Hepatocyte (in vitro differentiated cells): ENCODE data around the gene HDAC6. TPM values are rescaled to one million over a fixed set of nuclear protein-coding genes. Genes with fewer than 3 reads are reported as not detected.
"Not testable (repeated sequence)": the region's sequence is repeated elsewhere in the genome, so short reads cannot be mapped to it uniquely, and the experiment has no call there.

Experiments used
- DNase-seq: peaks from one replicate; pipeline ENCODE4 v3.0.0-alpha.2; 2016; ENCODE audit warnings: low spot score
- H2AFZ ChIP-seq: fragments of 200-600 bp; sonication (generic); 2 replicates; pipeline ENCODE4 v1.6.0; 2016; ENCODE audit warnings: antibody characterized with exemption, mild to moderate bottlenecking
- H3K27ac ChIP-seq: fragments of 200-600 bp; sonication (generic); 2 replicates; pipeline ENCODE4 v1.5.1; 2016; ENCODE audit warnings: mild to moderate bottlenecking
- H3K27me3 ChIP-seq: fragments of 200-600 bp; sonication (generic); 2 replicates; pipeline ENCODE4 v1.6.1; 2016
- H3K36me3 ChIP-seq: fragments of 200-600 bp; sonication (generic); replicated peaks from 2 replicates; pipeline ENCODE4 v1.5.1; 2016; ENCODE audit warnings: low read depth; ENCODE audit not compliant: insufficient read depth
- H3K4me1 ChIP-seq: fragments of 200-600 bp; sonication (generic); 2 replicates; pipeline ENCODE4 v1.5.1; 2016; ENCODE audit warnings: mild to moderate bottlenecking, moderate library complexity; ENCODE audit not compliant: insufficient read depth
- H3K4me2 ChIP-seq: fragments of 200-600 bp; sonication (generic); 2 replicates; pipeline ENCODE4 v1.6.0; 2016
- H3K4me3 ChIP-seq: fragments of 200-600 bp; sonication (generic); 2 replicates; pipeline ENCODE4 v1.5.1; 2016; ENCODE audit warnings: mild to moderate bottlenecking
- H3K79me2 ChIP-seq: fragments of 200-600 bp; sonication (generic); 2 replicates; pipeline ENCODE4 v1.6.0; 2017; ENCODE audit warnings: mild to moderate bottlenecking
- H3K9me2 ChIP-seq: fragments of 200-600 bp; sonication (generic); replicated peaks from 2 replicates; pipeline ENCODE4 v1.6.0; 2017; ENCODE audit warnings: mild to moderate bottlenecking; ENCODE audit not compliant: insufficient read depth
- H3K9me3 ChIP-seq: fragments of 200-600 bp; sonication (generic); 2 replicates; pipeline ENCODE4 v1.5.1; 2016; ENCODE audit warnings: low read depth, mild to moderate bottlenecking
- H4K20me1 ChIP-seq: fragments of 200-600 bp; sonication (generic); 2 replicates; pipeline ENCODE4 v1.6.0; 2016; ENCODE audit warnings: mild to moderate bottlenecking; ENCODE audit not compliant: insufficient read depth, poor library complexity, severe bottlenecking
- CTCF ChIP-seq: fragments of 200-600 bp; sonication (generic); IDR thresholded peaks from 2 replicates; pipeline ENCODE4 v1.5.1; 2016; ENCODE audit warnings: antibody characterized with exemption, mild to moderate bottlenecking; ENCODE audit not compliant: poor library complexity
- EZH2 ChIP-seq: fragments of 200-600 bp; sonication (generic); IDR thresholded peaks from 2 replicates; pipeline ENCODE4 v1.6.1; 2016; ENCODE audit warnings: antibody characterized with exemption, mild to moderate bottlenecking, borderline replicate concordance
- EZH2phosphoT487 ChIP-seq: fragments of 200-600 bp; sonication (generic); IDR thresholded peaks from one replicate; pipeline ENCODE4 v1.6.1; 2018; ENCODE audit warnings: antibody characterized with exemption, mild to moderate bottlenecking, low read depth, moderate library complexity; ENCODE audit not compliant: unreplicated experiment, severe bottlenecking
- WGBS: methylation state at CpG from one replicate; pipeline ENCODE4 v1.1.6; 2016; ENCODE audit warnings: low lambda C conversion rate; ENCODE audit errors: missing lambda C conversion rate; 5-methylcytosine and 5-hydroxymethylcytosine counted together
- polyA plus RNA-seq: library from polyadenylated mRNA; unstranded; fragments of >200 nt; fragmentation: Nextera tagmentation; extraction: Ambion mirVana; gene quantifications from 2 replicates; pipeline ENCODE4 v1.2.1, GENCODE V29; 2016
- total RNA-seq: library from RNA; depleted of rRNA; stranded (reverse); fragments of >200 nt; gene quantifications from 2 replicates; pipeline ENCODE4 v1.2.3, GENCODE V29; 2014

HDAC6 gene
- total and polyA plus RNA-seq, 2 experiments from 2014 or later = 68.9 to 96.3 TPM

- TF ChIP-seq EZH2 = no peak
- no peak for TF ChIP-seq CTCF
- TF ChIP-seq EZH2phosphoT487 = no peak
- H3K36me3 ChIP-seq = no peaks in the 10 kb centered on the region
- WGBS = 93% methylated on average over 17 of the region's 18 CpGs
These were observed 14.3 kb downstream of the HDAC6 start for GRCh38 chrX:48816014-48816810.

GRCh38 chrX:48818098-48818497, 16.2 kb downstream of the HDAC6 start:
- no peak overlapping the region for H3K4me3 ChIP-seq
- H3K9me3 ChIP-seq = no peaks in the 10 kb centered on the region
- H3K9me2 ChIP-seq = no peaks in the 10 kb centered on the region
- H3K79me2 ChIP-seq = no peaks in the 10 kb centered on the region
- no peaks in the 10 kb centered on the region for H3K4me1 ChIP-seq
- H3K27ac ChIP-seq = no peak overlapping the region
- TF ChIP-seq EZH2phosphoT487 = no peak
- no peak for TF ChIP-seq EZH2
- TF ChIP-seq CTCF = no peak
- no peak overlapping the region for H2AFZ ChIP-seq
- H3K36me3 ChIP-seq = no peaks in the 10 kb centered on the region
- no peak overlapping the region for H3K4me2 ChIP-seq
- H4K20me1 ChIP-seq = no peaks in the 10 kb centered on the region
- WGBS = 88% methylated on average over 16 of the region's 16 CpGs
- no peak for DNase-seq
- no peaks in the 10 kb centered on the region for H3K27me3 ChIP-seq

More at GRCh38 chrX:48816014-48816810, 14.3 kb downstream of the HDAC6 start:
- no peaks in the 10 kb centered on the region for H3K27me3 ChIP-seq
- H4K20me1 ChIP-seq = no peaks in the 10 kb centered on the region
- no peaks in the 10 kb centered on the region for H3K9me2 ChIP-seq
- H3K27ac ChIP-seq = no peak overlapping the region
- H3K4me1 ChIP-seq = no peaks in the 10 kb centered on the region
- no peak overlapping the region for H3K4me3 ChIP-seq
- H3K79me2 ChIP-seq = no peaks in the 10 kb centered on the region
- H3K4me2 ChIP-seq = no peak overlapping the region
- no peak overlapping the region for H2AFZ ChIP-seq
- no peak for DNase-seq
- no peaks in the 10 kb centered on the region for H3K9me3 ChIP-seq

GRCh38 chrX:48818866-48819265, 17.0 kb downstream of the HDAC6 start:
- H4K20me1 ChIP-seq = no peaks in the 10 kb centered on the region
- no peak for DNase-seq
- no peaks in the 10 kb centered on the region for H3K4me1 ChIP-seq
- no peaks in the 10 kb centered on the region for H3K9me3 ChIP-seq
- TF ChIP-seq EZH2phosphoT487 (no peak), EZH2 (no peak), CTCF (no peak)
- H3K27ac ChIP-seq = no peak overlapping the region
- H3K36me3 ChIP-seq = no peaks in the 10 kb centered on the region
- H3K27me3 ChIP-seq = no peaks in the 10 kb centered on the region
- H3K4me2 ChIP-seq = no peak overlapping the region
- WGBS = 90% methylated on average over 4 of the region's 4 CpGs
- H2AFZ ChIP-seq = no peak overlapping the region
- H3K79me2 ChIP-seq = no peaks in the 10 kb centered on the region
- no peaks in the 10 kb centered on the region for H3K9me2 ChIP-seq
- H3K4me3 ChIP-seq = no peak overlapping the region

GRCh38 chrX:48819394-48819793, 17.5 kb downstream of the HDAC6 start:
- DNase-seq, H3K4me2 ChIP-seq, H3K36me3 ChIP-seq, H3K27ac ChIP-seq, H3K9me3 ChIP-seq, H3K27me3 ChIP-seq, H4K20me1 ChIP-seq, H3K4me1 ChIP-seq, H3K4me3 ChIP-seq, H2AFZ ChIP-seq, H3K9me2 ChIP-seq, H3K79me2 ChIP-seq: not testable (repeated sequence)
- WGBS = 76% methylated on average over 9 of the region's 9 CpGs
